ENCODE data around the gene NUDCD3.

NUDCD3 gene

DNA sequence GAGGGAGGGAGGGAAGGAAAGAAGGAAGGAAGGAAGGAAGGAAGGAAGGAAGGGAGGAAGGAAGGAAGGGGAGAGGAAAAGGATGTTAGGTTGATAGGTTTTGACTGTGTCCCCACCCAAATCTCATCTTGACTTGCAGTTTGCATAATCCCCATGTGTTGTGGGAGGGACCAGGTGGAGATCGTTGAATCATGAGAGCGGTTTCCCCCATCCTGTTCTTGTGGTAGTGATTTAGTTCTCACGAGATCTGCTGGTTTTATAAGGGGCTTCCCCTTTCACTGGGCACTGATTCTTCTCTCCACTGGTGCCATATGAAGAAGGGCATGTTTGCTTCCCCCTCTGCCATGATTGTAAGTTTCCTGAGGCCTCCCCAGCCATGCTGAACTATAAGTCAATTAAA, 15.1 kb upstream of the NUDCD3 start:
- no peak overlapping the region for H2AFZ ChIP-seq (ENCODE audit: low read length)
- H3K9me2 ChIP-seq (replicated peaks; ENCODE audit: insufficient read depth, low read length), result no peaks in the 10 kb centered on the region
- TF ChIP-seq CTCF (IDR thresholded peaks at IDR 0.05; ENCODE audit: low read length) (no peak), EZH2phosphoT487 (IDR thresholded peaks at IDR 0.05; ENCODE audit: low read length) (no peak), EZH2 (optimal IDR thresholded peaks at IDR 0.05; ENCODE audit: low read depth, low read length) (no peak)
- no peak for DNase-seq
- H3K27me3 ChIP-seq (replicated peaks; ENCODE audit: insufficient read depth, low read length), result no peaks in the 10 kb centered on the region
- H4K20me1 ChIP-seq (ENCODE audit: insufficient read depth, low read length), result no peaks in the 10 kb centered on the region
- H3K9me3 ChIP-seq (replicated peaks; ENCODE audit: insufficient read depth, low read length), result no peaks in the 10 kb centered on the region
- H3K9ac ChIP-seq (ENCODE audit: low read length), result no peak overlapping the region
- no peak overlapping the region for H3K27ac ChIP-seq (ENCODE audit: low read length)
- no peak overlapping the region for H3K4me2 ChIP-seq (ENCODE audit: low read depth, low read length)
- no peaks in the 10 kb centered on the region for H3F3A ChIP-seq (ENCODE audit: insufficient read depth, low read length)
- no peaks in the 10 kb centered on the region for H3K79me2 ChIP-seq (ENCODE audit: low read length)
- no peak overlapping the region for H3K4me3 ChIP-seq (ENCODE audit: low read length)
- no peaks in the 10 kb centered on the region for H3K4me1 ChIP-seq (ENCODE audit: low read length)
- no peaks in the 10 kb centered on the region for H3K36me3 ChIP-seq (replicated peaks; ENCODE audit: insufficient read depth, low read length)

DNA sequence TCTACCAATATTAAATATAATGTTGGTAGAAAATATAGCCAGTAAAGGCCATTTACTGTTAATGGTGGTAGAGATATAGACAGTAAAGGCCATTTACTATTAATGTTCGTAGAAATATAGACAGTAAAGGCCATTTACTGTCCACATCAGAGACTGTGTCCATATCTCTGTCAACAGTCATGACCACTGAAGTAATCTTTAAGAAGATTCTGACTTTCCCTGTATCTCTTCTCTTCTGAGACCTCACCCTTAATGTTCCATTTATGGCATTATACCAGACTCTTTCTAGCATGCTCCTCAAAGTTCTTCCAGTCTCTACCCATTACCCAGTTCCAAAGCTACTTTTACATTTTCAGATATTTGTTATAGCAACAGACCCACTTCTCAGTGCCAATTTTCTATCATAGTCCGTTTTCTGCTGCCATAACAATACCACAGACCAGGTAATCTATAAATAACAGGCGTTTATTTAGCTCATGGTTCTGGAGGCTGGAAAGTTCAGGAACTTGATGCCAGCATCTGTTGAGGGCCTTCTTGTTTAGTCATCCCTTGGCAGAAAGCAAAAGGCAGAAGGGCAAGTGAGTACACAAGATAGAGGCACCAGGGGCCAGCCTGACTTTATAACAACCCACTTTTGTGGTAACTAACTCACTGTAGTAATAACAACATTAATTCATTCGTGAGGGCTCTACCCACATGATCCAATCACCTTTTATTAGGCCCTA, 7.9 kb upstream of the NUDCD3 start:
- H3K4me3 ChIP-seq (ENCODE audit: low read length), result no peak overlapping the region
- no peaks in the 10 kb centered on the region for H3K9me3 ChIP-seq (replicated peaks; ENCODE audit: insufficient read depth, low read length)
- no peak overlapping the region for H3K9ac ChIP-seq (ENCODE audit: low read length)
- H3K36me3 ChIP-seq (replicated peaks; ENCODE audit: insufficient read depth, low read length), result no peaks in the 10 kb centered on the region
- H3F3A ChIP-seq (ENCODE audit: insufficient read depth, low read length), result no peaks in the 10 kb centered on the region
- no peak overlapping the region for H3K4me2 ChIP-seq (ENCODE audit: low read depth, low read length)
- DNase-seq, result no peak
- no peaks in the 10 kb centered on the region for H3K4me1 ChIP-seq (ENCODE audit: low read length)
- no peaks in the 10 kb centered on the region for H3K9me2 ChIP-seq (replicated peaks; ENCODE audit: insufficient read depth, low read length)
- H4K20me1 ChIP-seq (ENCODE audit: insufficient read depth, low read length), result no peaks in the 10 kb centered on the region
- H2AFZ ChIP-seq (ENCODE audit: low read length), result no peak overlapping the region
- TF ChIP-seq CTCF (IDR thresholded peaks at IDR 0.05; ENCODE audit: low read length) (no peak), EZH2 (optimal IDR thresholded peaks at IDR 0.05; ENCODE audit: low read depth, low read length) (no peak), EZH2phosphoT487 (IDR thresholded peaks at IDR 0.05; ENCODE audit: low read length) (no peak)
- H3K27ac ChIP-seq (ENCODE audit: low read length), result no peak overlapping the region
- no peaks in the 10 kb centered on the region for H3K79me2 ChIP-seq (ENCODE audit: low read length)
- no peaks in the 10 kb centered on the region for H3K27me3 ChIP-seq (replicated peaks; ENCODE audit: insufficient read depth, low read length)

- no peak overlapping the region for H3K4me3 ChIP-seq (ENCODE audit: low read length)
- no peak for DNase-seq
- H3K27ac ChIP-seq (ENCODE audit: low read length), result no peak overlapping the region
- no peaks in the 10 kb centered on the region for H3K9me3 ChIP-seq (replicated peaks; ENCODE audit: insufficient read depth, low read length)
- H3K9ac ChIP-seq (ENCODE audit: low read length), result no peak overlapping the region
- H3K4me2 ChIP-seq (ENCODE audit: low read depth, low read length), result no peak overlapping the region
- TF ChIP-seq CTCF (IDR thresholded peaks at IDR 0.05; ENCODE audit: low read length) (no peak), EZH2 (optimal IDR thresholded peaks at IDR 0.05; ENCODE audit: low read depth, low read length) (no peak), EZH2phosphoT487 (IDR thresholded peaks at IDR 0.05; ENCODE audit: low read length) (no peak)
- H3K36me3 ChIP-seq (replicated peaks; ENCODE audit: insufficient read depth, low read length), result no peaks in the 10 kb centered on the region
- H3K4me1 ChIP-seq (ENCODE audit: low read length), result no peaks in the 10 kb centered on the region
- H3K27me3 ChIP-seq (replicated peaks; ENCODE audit: insufficient read depth, low read length), result no peaks in the 10 kb centered on the region
- no peak overlapping the region for H2AFZ ChIP-seq (ENCODE audit: low read length)
- H3F3A ChIP-seq (ENCODE audit: insufficient read depth, low read length), result no peaks in the 10 kb centered on the region
- no peaks in the 10 kb centered on the region for H3K79me2 ChIP-seq (ENCODE audit: low read length)
- no peaks in the 10 kb centered on the region for H3K9me2 ChIP-seq (replicated peaks; ENCODE audit: insufficient read depth, low read length)
- no peaks in the 10 kb centered on the region for H4K20me1 ChIP-seq (ENCODE audit: insufficient read depth, low read length)
Observed at GRCh38 chr7:44497155-44498027, 6.9 kb upstream of the NUDCD3 start.

All from MM.1S (cell line).